Large intestine (tissue), 3 donors: ENCODE measurements around the gene MAPRE3. TPM values are rescaled to one million over a fixed set of nuclear protein-coding genes. Genes with fewer than 3 reads are reported as not detected.
A peak's percentile ranks its signal among the peaks of the same experiment; 100 is the strongest.

Experiments used
- DNase-seq, 2 donors: peaks; one replicate each; pipeline versions ENCODE4 v3.0.0 to v3.0.0-alpha.2; 2013
- H3K27ac ChIP-seq: one replicate; pipeline ENCODE4 v1.5.1; 2013; ENCODE audit warnings: low read length
- H3K27me3 ChIP-seq: 2 replicates; pipeline ENCODE4 v1.6.1; 2013; ENCODE audit warnings: low read length; ENCODE audit not compliant: control insufficient read depth, insufficient read depth
- H3K36me3 ChIP-seq: 2 replicates; pipeline ENCODE4 v1.6.1; 2013; ENCODE audit warnings: low read length; ENCODE audit not compliant: control insufficient read depth, insufficient read depth
- H3K4me1 ChIP-seq: one replicate; pipeline ENCODE4 v1.6.1; 2013; ENCODE audit warnings: low read length; ENCODE audit not compliant: control insufficient read depth, insufficient read depth
- H3K4me3 ChIP-seq: one replicate; pipeline ENCODE4 v1.5.1; 2013; ENCODE audit warnings: low read length
- H3K9me3 ChIP-seq: one replicate; pipeline ENCODE4 v1.6.1; 2013; ENCODE audit warnings: mild to moderate bottlenecking, low read depth, low read length, moderate library complexity; ENCODE audit not compliant: control insufficient read depth
- WGBS: methylation state at CpG from one replicate; pipeline ENCODE4 v1.1.5; 2013; ENCODE audit warnings: low lambda C conversion rate; ENCODE audit not compliant: insufficient coverage; 5-methylcytosine and 5-hydroxymethylcytosine counted together
- polyA plus RNA-seq: library from polyadenylated mRNA; unstranded; fragments of 120-200 nt; gene quantifications from one replicate; pipeline ENCODE4 v1.2.1, GENCODE V29; 2013

Gene MAPRE3
- polyA plus RNA-seq, 1 donor: 20.7 TPM

DNA sequence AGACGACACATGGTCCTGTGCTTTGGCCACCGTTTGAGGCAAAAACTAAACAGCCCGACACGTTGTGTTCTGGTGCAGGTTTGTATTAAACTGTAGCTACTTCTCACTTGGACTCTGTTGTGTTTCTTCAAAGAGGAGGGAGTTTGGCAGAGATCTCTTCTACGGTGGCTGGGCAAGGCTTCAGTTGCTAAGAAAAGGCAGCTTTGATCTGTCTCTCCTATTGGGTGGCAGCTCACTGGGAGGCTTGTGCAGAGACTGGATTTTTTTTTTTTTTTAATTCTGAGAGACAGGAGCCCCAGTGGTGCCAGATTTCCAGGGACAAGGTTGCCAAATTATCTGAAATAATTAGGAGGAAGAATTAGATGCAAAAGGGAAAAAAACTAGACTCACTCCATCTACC lies 20.2 kb upstream of the MAPRE3 start:
- Histone ChIP-seq H3K36me3 (no peaks in the 10 kb centered on the region), H3K27ac (no peak overlapping the region), H3K9me3 (no peaks in the 10 kb centered on the region), H3K27me3 (peaks cover 47% of the 10 kb centered on the region), H3K4me3 (no peak overlapping the region), H3K4me1 (no peaks in the 10 kb centered on the region)
- no CpG with 5 or more reads among the region's 5 CpGs for WGBS
- no peak for DNase-seq

GRCh38 chr2:26951236-26951635 lies 19.2 kb upstream of the MAPRE3 start:
- 86% methylated on average over 1 of the region's 3 CpGs for WGBS
- peaks cover 45% of the 10 kb centered on the region for H3K27me3 ChIP-seq
- DNase-seq: no peak
- no peaks in the 10 kb centered on the region for H3K4me1 ChIP-seq
- H3K9me3 ChIP-seq: no peaks in the 10 kb centered on the region
- H3K4me3 ChIP-seq: no peak overlapping the region
- H3K27ac ChIP-seq: no peak overlapping the region
- no peaks in the 10 kb centered on the region for H3K36me3 ChIP-seq

DNA sequence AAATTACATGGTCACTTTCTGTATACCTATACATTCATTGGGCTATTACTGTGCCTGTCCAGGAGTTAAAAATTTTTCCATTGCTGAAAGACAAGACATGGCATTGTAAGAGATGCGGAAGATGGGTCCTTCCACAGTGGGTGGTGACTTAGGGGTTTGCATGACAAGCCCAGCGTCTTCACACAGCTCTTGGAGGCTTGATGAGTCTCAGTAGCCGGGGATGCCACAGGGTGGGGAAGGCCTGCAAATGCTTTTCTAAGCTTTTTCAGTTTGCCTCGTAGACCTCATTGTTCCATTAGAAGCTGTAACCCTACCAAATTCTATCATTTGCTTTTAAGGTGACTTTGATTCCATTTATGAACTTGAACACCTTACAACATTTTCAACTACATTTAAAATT lies 18.1 kb upstream of the MAPRE3 start:
- Histone ChIP-seq H3K4me1 (no peaks in the 10 kb centered on the region), H3K4me3 (no peak overlapping the region), H3K9me3 (no peaks in the 10 kb centered on the region), H3K27me3 (peaks cover 43% of the 10 kb centered on the region), H3K36me3 (no peaks in the 10 kb centered on the region), H3K27ac (no peak overlapping the region)
- DNase-seq: no peak
- 60% methylated on average over 1 of the region's 4 CpGs for WGBS

DNA sequence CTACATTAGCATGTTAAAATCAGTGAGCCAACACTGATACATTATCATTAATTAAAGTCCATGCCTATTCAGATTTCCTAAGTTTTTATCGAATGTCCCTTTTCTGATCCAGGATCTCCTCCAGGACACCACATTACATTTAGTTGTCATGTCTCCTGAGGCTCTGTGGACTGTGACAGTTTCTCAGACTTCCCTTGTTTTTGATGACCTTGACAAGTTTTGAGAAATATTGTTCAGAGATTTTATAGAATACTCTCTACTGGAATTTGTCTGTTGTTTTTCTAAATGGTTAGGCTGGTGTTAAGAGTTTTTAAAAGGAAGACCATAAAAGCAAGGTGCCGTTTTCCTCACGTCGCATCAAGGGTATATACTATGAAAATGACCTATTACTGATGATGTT lies 16.3 kb upstream of the MAPRE3 start:
- WGBS: no CpG with 5 or more reads among the region's 4 CpGs
- H3K36me3 ChIP-seq: no peaks in the 10 kb centered on the region
- no peaks in the 10 kb centered on the region for H3K4me1 ChIP-seq
- no peak overlapping the region for H3K4me3 ChIP-seq
- H3K27ac ChIP-seq: no peak overlapping the region
- H3K9me3 ChIP-seq: no peaks in the 10 kb centered on the region
- no peak for DNase-seq
- H3K27me3 ChIP-seq: peaks cover 48% of the 10 kb centered on the region

GRCh38 chr2:26957041-26957440 lies 13.4 kb upstream of the MAPRE3 start:
- no peaks in the 10 kb centered on the region for H3K9me3 ChIP-seq
- WGBS: 88% methylated on average over 2 of the region's 3 CpGs
- H3K27me3 ChIP-seq: peaks cover 57% of the 10 kb centered on the region
- DNase-seq: no peak
- H3K27ac ChIP-seq: no peak overlapping the region
- H3K4me3 ChIP-seq: no peak overlapping the region
- no peaks in the 10 kb centered on the region for H3K36me3 ChIP-seq
- H3K4me1 ChIP-seq: no peaks in the 10 kb centered on the region

DNA sequence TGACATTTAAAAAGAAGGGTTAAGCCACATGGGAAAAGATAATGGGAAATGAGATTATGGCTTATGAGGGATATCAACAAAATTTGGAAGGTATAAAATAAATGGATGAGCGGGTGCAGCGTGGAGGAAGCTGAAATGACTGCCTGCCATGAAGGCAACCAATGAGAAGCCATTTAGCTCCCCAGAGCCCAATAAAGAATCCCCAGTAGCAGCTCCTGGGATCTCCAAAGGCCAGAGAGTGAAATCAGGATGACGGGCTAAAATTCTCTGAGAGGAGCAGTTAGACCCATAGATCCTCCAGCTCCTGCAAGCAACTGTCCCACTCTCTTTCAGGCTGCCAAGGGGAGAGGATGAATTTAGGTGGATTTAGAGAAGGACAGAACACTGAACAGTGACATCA lies 12.9 kb upstream of the MAPRE3 start:
- H3K27me3 ChIP-seq: peaks cover 55% of the 10 kb centered on the region
- WGBS: no CpG with 5 or more reads among the region's 3 CpGs

GRCh38 chr2:26959331-26959730 lies 11.1 kb upstream of the MAPRE3 start:
- H3K27me3 ChIP-seq: peaks cover 46% of the 10 kb centered on the region
- peaks cover 5% of the 10 kb centered on the region for H3K4me1 ChIP-seq
- H3K36me3 ChIP-seq: no peaks in the 10 kb centered on the region
- DNase-seq: no peak
- H3K4me3 ChIP-seq: no peak overlapping the region
- no peaks in the 10 kb centered on the region for H3K9me3 ChIP-seq
- H3K27ac ChIP-seq: no peak overlapping the region
- WGBS: 100% methylated on average over 1 of the region's 2 CpGs

More for the DNA sequence above, 12.9 kb upstream of the MAPRE3 start:
- H3K4me1 ChIP-seq: no peaks in the 10 kb centered on the region
- no peaks in the 10 kb centered on the region for H3K36me3 ChIP-seq
- H3K9me3 ChIP-seq: no peaks in the 10 kb centered on the region
- DNase-seq: no peak
- no peak overlapping the region for H3K27ac ChIP-seq
- no peak overlapping the region for H3K4me3 ChIP-seq

DNA sequence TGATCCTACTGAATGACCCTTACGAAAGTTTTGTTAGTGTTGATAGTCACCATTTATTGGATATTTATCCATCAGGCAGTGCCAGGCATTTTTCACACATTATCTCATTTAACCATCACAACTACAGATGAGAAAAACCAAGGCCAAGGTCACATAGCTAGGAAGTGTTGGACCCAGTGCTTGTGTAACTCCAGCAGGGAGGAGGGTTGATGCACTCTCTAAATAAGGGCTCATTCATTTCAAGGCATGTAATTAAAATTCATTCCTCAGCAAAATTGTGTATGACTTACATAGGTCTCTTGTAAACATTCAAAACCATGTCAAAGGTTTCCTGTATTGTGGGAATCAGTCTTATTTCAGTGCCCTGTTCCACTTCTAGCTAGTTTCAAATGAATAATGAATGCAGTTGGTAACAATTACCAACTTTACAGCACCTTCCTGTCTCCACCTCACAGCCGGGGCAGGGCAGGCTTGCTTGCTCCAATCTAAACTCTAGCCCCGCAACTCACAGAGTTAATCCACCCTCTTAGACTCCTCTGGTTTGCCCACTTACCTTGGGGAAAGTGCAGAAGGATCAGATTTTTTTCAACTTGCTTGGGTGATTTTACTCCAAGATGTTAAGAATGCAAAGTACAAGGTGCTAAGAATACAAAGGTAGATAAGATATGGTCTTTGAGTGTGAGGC lies 5.8 kb upstream of the MAPRE3 start:
- DNase-seq: peak; percentile 72 to 92
- no CpG with 5 or more reads among the region's 3 CpGs for WGBS
- peaks cover 28% of the 10 kb centered on the region for H3K27me3 ChIP-seq
- H3K4me3 ChIP-seq: no peak overlapping the region
- peaks cover 7% of the 10 kb centered on the region for H3K4me1 ChIP-seq
- no peaks in the 10 kb centered on the region for H3K36me3 ChIP-seq
- H3K27ac ChIP-seq: peak overlapping the region; percentile 50
- no peaks in the 10 kb centered on the region for H3K9me3 ChIP-seq

DNA sequence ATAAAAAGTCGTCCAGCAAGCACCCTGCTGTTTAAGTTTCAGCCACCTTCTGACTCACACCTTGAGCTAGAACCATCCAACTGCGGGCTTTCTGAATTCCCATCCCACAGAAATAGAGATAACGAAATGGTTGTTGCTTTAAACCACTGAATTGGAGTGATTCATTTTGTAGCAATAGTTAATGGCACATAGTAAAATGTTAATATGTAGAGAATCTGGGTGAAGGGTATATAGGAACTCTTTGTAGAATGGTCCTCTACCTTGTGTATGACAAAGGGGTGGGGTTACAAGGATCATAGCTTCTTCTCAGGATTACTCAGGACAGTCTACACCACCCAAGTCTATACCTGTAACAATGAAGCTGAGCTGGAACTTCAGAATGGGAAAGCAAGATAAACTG lies 2.4 kb upstream of the MAPRE3 start:
- no peak overlapping the region for H3K4me3 ChIP-seq
- no peaks in the 10 kb centered on the region for H3K36me3 ChIP-seq
- peaks cover 23% of the 10 kb centered on the region for H3K27me3 ChIP-seq
- peak in 1 of 2 donors; percentile 23 for DNase-seq
- no peak overlapping the region for H3K27ac ChIP-seq
- H3K4me1 ChIP-seq: peaks cover 13% of the 10 kb centered on the region
- WGBS: 67% methylated on average over 1 of the region's 3 CpGs
- H3K9me3 ChIP-seq: no peaks in the 10 kb centered on the region

DNA sequence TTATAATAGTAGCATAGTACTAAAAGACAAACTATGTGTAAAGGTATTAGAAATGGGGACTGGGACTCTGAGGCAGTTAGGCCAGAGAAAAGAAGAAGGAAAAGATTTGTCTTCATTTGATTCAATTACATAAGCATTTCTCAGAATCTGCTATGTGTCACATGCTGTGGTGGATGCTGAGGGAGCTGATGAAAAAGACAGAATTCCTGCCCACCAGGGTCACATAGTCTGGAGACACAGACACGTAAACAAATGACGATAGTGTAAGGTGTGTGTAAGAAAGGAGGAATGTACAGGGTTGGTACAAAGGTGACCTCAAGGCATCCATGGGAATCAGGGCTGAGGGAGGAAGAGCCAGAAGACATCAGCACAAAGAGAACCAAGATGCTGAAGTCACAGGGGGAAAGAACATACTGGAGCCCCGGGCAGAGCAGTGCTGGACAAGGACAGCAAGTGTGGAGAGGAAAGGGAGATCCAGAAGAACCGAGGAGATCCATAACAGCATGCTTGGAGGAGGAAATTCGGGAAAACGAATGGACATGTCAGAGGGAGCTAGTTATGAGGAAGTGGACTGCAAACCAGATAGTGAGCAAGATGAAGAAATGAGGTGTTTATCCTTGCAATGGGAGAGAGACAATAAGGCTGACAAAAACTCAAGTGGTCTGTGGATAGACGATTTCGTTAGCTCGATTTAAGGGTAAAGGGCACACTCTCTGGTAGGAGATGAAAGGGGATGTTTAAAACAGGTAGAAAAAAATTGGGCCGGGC lies 1.2 kb upstream of the MAPRE3 start:
- Histone ChIP-seq H3K4me3 (no peak overlapping the region), H3K27me3 (peaks cover 23% of the 10 kb centered on the region), H3K9me3 (no peaks in the 10 kb centered on the region), H3K36me3 (no peaks in the 10 kb centered on the region), H3K4me1 (peaks cover 8% of the 10 kb centered on the region), H3K27ac (no peak overlapping the region)
- WGBS: 73% methylated on average over 8 of the region's 10 CpGs
- peak in 1 of 2 donors; percentile 53 for DNase-seq
